ENCODE data around the gene RXFP1.
A peak's percentile ranks its signal among the peaks of the same experiment; 100 is the strongest.

RXFP1 gene

GRCh38 chr4:158553364-158553763 is 31.7 kb downstream of the RXFP1 start:
- H3K4me3 ChIP-seq (ENCODE audit: low read depth, low read length): no peak overlapping the region
- no peak for TF ChIP-seq CTCF (IDR thresholded peaks at IDR 0.05; ENCODE audit: low read depth, low read length, missing control alignments)
- in situ Hi-C loops (cut with HindIII; ENCODE audit: low sequenced_read_pairs): no loop called here
- no peak for DNase-seq (ENCODE audit: low read depth)

GRCh38 chr4:158560284-158560683 is 38.6 kb downstream of the RXFP1 start:
- in situ Hi-C loops (cut with HindIII; ENCODE audit: low sequenced_read_pairs): no loop called here
- H3K4me3 ChIP-seq (ENCODE audit: low read depth, low read length): no peak overlapping the region
- DNase-seq (ENCODE audit: low read depth): no peak
- TF ChIP-seq CTCF (IDR thresholded peaks at IDR 0.05; ENCODE audit: low read depth, low read length, missing control alignments): no peak

- in situ Hi-C loops (cut with HindIII; ENCODE audit: low sequenced_read_pairs): no loop called here
- no peak for DNase-seq (ENCODE audit: low read depth)
- H3K4me3 ChIP-seq (ENCODE audit: low read depth, low read length): no peak overlapping the region
- no peak for TF ChIP-seq CTCF (IDR thresholded peaks at IDR 0.05; ENCODE audit: low read depth, low read length, missing control alignments)
These were observed 45.2 kb downstream of the RXFP1 start for GRCh38 chr4:158566860-158567259.

- DNase-seq (ENCODE audit: low read depth): no peak
- no peak overlapping the region for H3K4me3 ChIP-seq (ENCODE audit: low read depth, low read length)
- TF ChIP-seq CTCF (IDR thresholded peaks at IDR 0.05; ENCODE audit: low read depth, low read length, missing control alignments): no peak
- in situ Hi-C loops (cut with HindIII; ENCODE audit: low sequenced_read_pairs): no loop called here
These were observed 50.1 kb downstream of the RXFP1 start for GRCh38 chr4:158571736-158572135.

GRCh38 chr4:158572608-158573007 is 50.9 kb downstream of the RXFP1 start:
- in situ Hi-C loops (cut with HindIII; ENCODE audit: low sequenced_read_pairs): no loop called here
- TF ChIP-seq CTCF (IDR thresholded peaks at IDR 0.05; ENCODE audit: low read depth, low read length, missing control alignments): no peak
- DNase-seq (ENCODE audit: low read depth): no peak
- H3K4me3 ChIP-seq (ENCODE audit: low read depth, low read length): no peak overlapping the region

- no peak overlapping the region for H3K4me3 ChIP-seq (ENCODE audit: low read depth, low read length)
- peak; percentile 6 for DNase-seq (ENCODE audit: low read depth)
- in situ Hi-C loops (cut with HindIII; ENCODE audit: low sequenced_read_pairs): no loop called here
- TF ChIP-seq CTCF (IDR thresholded peaks at IDR 0.05; ENCODE audit: low read depth, low read length, missing control alignments): peak; percentile 47
These were observed 56.8 kb downstream of the RXFP1 start for GRCh38 chr4:158578476-158578875.

- H3K4me3 ChIP-seq (ENCODE audit: low read depth, low read length): no peak overlapping the region
- TF ChIP-seq CTCF (IDR thresholded peaks at IDR 0.05; ENCODE audit: low read depth, low read length, missing control alignments): no peak
- DNase-seq (ENCODE audit: low read depth): no peak
- in situ Hi-C loops (cut with HindIII; ENCODE audit: low sequenced_read_pairs): no loop called here
These were observed 58.4 kb downstream of the RXFP1 start for GRCh38 chr4:158580064-158580463.

Data from astrocyte of the cerebellum (primary cell).